GM12891 (cell line): ENCODE data around the gene MIS12.

Experiments
- DNase-seq: peaks from one replicate; pipeline ENCODE4 v3.0.0; 2011; ENCODE audit warnings: low spot score; ENCODE audit not compliant: insufficient read length
- FAIRE-seq: peaks from 2 replicates; lab custom pipeline; 2011; peaks lifted over from hg19 to GRCh38; lab: Jason Lieb, UNC
- PAX5 ChIP-seq: IDR thresholded peaks from 2 replicates; pipeline ENCODE4 v1.6.1; 2011; ENCODE audit warnings: low read length, moderate library complexity, mild to moderate bottlenecking; ENCODE audit not compliant: insufficient read depth, severe bottlenecking
- POLR2A ChIP-seq: IDR thresholded peaks from 2 replicates; pipeline ENCODE4 v1.6.1; 2011; ENCODE audit warnings: low read depth, low read length, control low read depth
- POLR2AphosphoS5 ChIP-seq: IDR thresholded peaks from 2 replicates; pipeline ENCODE4 v1.6.1; 2011; ENCODE audit warnings: low read depth, low read length, control low read depth
- POU2F2 ChIP-seq: IDR thresholded peaks from 2 replicates; pipeline ENCODE4 v1.6.1; 2011; ENCODE audit warnings: low read depth, mild to moderate bottlenecking, control low read depth, low read length, moderate library complexity
- SPI1 ChIP-seq: IDR thresholded peaks from 2 replicates; pipeline ENCODE4 v1.6.1; 2011; ENCODE audit warnings: low read depth, low read length, control low read depth
- TAF1 ChIP-seq: IDR thresholded peaks from 2 replicates; pipeline ENCODE4 v1.6.1; 2011; ENCODE audit warnings: low read depth, low read length, control low read depth

MIS12 gene

GRCh38 chr17:5466295-5466694, 20.1 kb upstream of the MIS12 start:
- no peak for DNase-seq
- no peak for FAIRE-seq
- TF ChIP-seq TAF1 (no peak), PAX5 (no peak), POLR2AphosphoS5 (no peak), POU2F2 (no peak), POLR2A (no peak), SPI1 (no peak)

GRCh38 chr17:5467416-5467815, 18.9 kb upstream of the MIS12 start:
- TF ChIP-seq SPI1 (no peak), POU2F2 (no peak), POLR2A (no peak), PAX5 (no peak), POLR2AphosphoS5 (no peak), TAF1 (no peak)
- no peak for DNase-seq
- no peak for FAIRE-seq

GRCh38 chr17:5468075-5468473, 18.3 kb upstream of the MIS12 start:
- no peak for TF ChIP-seq PAX5
- no peak for TF ChIP-seq POU2F2
- TF ChIP-seq TAF1 = no peak
- no peak for FAIRE-seq
- DNase-seq = no peak

- DNase-seq = no peak
- FAIRE-seq = no peak
- TF ChIP-seq POLR2AphosphoS5 = no peak
- no peak for TF ChIP-seq TAF1
- no peak for TF ChIP-seq PAX5
- TF ChIP-seq POU2F2 = no peak
- no peak for TF ChIP-seq SPI1
- no peak for TF ChIP-seq POLR2A
Observed at GRCh38 chr17:5472511-5472910, 13.9 kb upstream of the MIS12 start.

- FAIRE-seq (no peak), DNase-seq (no peak)
- no peak for TF ChIP-seq POU2F2
- no peak for TF ChIP-seq SPI1
- no peak for TF ChIP-seq TAF1
- TF ChIP-seq POLR2AphosphoS5 = no peak
- TF ChIP-seq PAX5 = no peak
- no peak for TF ChIP-seq POLR2A
Observed at GRCh38 chr17:5473906-5474305, 12.5 kb upstream of the MIS12 start.

- FAIRE-seq (no peak), DNase-seq (no peak)
- TF ChIP-seq SPI1 = no peak
- TF ChIP-seq POLR2AphosphoS5 = no peak
Observed at GRCh38 chr17:5478992-5479391, 7.4 kb upstream of the MIS12 start.

- DNase-seq (no peak), FAIRE-seq (no peak)
- TF ChIP-seq POU2F2 = no peak
- no peak for TF ChIP-seq POLR2A
- no peak for TF ChIP-seq TAF1
- TF ChIP-seq SPI1 = no peak
Observed at GRCh38 chr17:5480962-5481361, 5.4 kb upstream of the MIS12 start.

- DNase-seq (no peak), FAIRE-seq (no peak)
- no peak for TF ChIP-seq PAX5
- TF ChIP-seq POU2F2 = no peak
- TF ChIP-seq SPI1 = no peak
- TF ChIP-seq POLR2A = no peak
- TF ChIP-seq TAF1 = no peak
- TF ChIP-seq POLR2AphosphoS5 = no peak
Observed at GRCh38 chr17:5481451-5481850, 4.9 kb upstream of the MIS12 start.

GRCh38 chr17:5485270-5486205, 828 bp upstream of the MIS12 start, which contains the start of gene DERL2:
Gene DERL2, minus strand, starts transcription at chr17:5486178. Its CDS starts 17 bp downstream, at chr17:5486161.
- DNase-seq (no peak), FAIRE-seq (no peak)
- TF ChIP-seq TAF1 = peak; percentile 90
- TF ChIP-seq POU2F2 = peak; percentile 45; the same call in 1 of the 2 replicates
- TF ChIP-seq SPI1 = no peak
- peak; percentile 71; the same call in 1 of the 2 replicates for TF ChIP-seq POLR2A

GRCh38 chr17:5488752-5489151, 2.4 kb downstream of the MIS12 start:
- FAIRE-seq (no peak), DNase-seq (no peak)
- TF ChIP-seq SPI1 (no peak), PAX5 (no peak), POLR2A (no peak), TAF1 (no peak), POU2F2 (no peak), POLR2AphosphoS5 (no peak)
